COR-L47 (cell line): Measurements from ENCODE around the gene CHPF2.

Source experiments
- DNase-seq: peaks from one replicate; lab custom pipeline; 2025; lab: John Stamatoyannopoulos, UW

The CHPF2 gene

DNA sequence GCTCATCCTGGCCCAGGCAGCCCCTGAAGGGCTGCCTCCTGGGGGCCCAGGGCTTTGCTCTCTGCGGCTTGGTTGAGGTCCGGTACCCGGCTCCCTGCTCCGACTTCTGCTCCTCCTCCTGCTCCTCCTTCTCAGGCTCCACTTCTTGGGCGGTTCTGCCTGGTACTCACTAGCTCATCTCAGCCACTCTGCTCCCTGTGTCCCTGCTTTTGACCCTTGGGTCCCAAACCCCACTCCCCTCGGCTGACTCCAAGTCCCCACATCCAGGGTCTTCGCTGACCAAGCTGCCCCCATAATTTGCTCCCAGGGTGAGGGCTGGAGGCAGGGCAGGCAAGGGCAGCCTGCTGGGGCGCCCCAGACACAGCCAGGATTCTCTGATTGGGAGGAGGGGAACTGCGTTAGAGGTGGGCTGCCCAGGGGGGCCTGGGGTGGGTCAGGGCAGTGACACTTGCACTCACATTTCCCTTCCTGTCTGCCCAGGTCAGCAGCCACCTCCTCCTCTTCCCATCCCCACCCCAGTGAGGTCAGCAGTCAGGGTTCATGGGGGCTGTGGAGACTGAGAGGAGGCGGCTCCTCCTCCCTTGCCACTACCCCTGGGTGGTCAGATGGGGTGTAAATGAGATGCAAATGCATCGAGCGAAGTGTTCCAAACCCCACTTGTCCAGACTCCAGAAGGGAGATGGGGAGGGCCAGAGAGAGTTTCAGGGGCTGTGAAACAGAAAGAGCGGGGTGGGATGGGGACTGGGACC lies 14.0 kb downstream of the CHPF2 start:
- DNase-seq, result no peak

DNA sequence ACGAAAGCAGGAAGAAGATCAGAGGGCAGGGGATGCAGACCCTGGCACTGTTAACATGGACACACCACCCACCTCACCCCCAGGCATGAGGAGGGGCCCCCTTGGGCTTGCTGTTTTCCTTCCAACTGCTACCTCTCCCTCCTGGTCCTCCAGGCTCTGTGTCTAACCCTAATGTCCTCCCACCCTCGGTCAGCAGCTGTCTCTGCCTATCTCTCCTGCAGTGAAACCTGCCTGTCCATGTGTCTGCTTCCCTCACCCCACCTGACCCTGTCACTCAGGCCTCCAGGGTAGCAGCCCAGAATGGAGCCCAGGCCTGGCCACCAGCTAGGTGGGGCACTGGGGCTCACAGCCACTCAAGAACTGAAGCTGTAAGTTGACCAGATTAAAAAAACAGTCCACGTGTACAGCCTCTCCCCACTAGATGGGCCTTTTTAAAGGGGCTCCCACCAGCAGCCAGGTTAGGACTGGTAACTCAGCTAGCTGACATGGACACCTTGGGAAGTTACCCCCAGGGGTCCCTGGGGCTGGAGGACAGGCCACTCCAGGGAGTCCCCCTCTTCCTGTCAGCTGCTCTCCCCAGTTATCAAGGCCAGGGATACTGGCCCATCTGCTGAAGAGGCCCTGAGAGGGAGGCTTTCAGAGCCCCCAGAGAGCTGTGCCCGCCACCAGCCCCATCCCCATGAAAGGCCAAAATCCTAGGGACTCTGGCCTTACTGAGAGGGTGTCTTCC lies 14.7 kb downstream of the CHPF2 start:
- DNase-seq, result no peak

DNA sequence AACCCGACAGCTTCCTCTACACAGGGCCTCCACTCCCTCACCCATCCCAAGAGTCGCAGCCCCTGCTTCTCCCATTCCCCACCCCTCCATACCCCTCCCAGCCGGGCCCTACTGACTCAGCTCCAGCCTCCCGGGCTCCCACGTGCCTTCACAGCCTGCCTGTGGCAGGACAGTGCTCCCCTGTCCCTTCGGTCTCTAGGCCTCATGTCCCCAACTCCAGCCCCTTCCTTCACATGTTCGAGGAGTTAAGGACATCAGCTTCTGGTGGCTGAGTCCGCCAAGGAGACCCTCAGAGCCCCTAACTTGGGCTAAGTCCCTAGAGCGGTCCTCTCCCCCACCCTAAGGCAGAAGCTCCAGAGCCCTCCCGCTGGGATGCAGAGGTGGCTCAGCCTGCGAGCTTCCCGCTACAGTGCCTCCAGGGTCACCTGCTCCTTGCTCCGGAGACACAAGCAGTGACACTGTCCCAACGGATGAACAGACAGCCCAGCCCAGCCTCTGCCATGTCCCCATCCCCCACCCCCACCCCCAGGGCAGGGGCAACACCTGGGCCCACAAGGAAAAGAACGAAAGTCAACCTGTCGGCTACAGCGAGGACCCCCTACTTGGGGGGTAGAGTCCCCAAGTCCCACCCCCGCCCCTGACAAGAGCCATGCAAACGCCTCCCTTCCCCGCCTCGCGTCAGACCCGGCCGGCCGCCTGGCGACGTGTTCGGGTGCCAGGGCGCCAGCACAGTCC lies 15.5 kb downstream of the CHPF2 start:
- DNase-seq, result no peak

DNA sequence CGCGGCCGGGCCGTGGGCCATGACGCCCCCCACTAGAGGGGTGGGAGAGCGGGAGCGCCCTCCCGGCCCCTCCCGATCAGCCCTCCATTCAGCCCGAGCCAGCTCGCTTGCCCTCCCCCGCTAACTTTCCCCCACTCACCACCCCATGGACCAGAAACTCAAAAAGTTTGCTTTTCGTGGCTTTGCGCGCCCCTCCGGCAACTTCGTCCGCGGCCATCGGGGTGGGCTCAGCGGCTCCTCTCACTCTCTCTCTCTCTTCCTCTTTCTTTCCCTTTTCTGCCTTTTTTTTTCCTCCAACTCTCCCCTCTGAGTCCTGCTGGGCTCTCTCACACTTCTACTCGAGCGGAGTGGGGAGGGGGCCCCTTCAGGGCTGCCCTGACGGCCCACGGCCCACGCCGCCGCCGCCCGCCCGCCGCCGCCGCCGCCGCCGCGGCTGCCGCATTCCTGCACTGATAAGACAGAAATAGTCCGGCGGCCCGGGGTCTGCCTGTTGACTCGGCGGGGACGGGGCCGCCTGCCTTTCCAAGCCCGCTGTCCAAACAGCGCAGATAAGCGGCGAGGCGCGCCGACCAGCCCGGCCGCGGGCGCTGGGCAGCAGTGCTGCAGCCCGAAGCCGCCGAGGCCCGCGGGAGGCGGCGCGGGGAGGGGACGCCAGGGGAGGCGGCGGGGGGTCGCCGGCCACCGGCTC lies 16.2 kb downstream of the CHPF2 start, which contains the start of gene SMARCD3:
TSS of gene SMARCD3 (minus strand) at position 349 of the 688 bp plus-strand sequence. CDS start at position 217, 132 bp downstream.
- DNase-seq, result peak; percentile 3

DNA sequence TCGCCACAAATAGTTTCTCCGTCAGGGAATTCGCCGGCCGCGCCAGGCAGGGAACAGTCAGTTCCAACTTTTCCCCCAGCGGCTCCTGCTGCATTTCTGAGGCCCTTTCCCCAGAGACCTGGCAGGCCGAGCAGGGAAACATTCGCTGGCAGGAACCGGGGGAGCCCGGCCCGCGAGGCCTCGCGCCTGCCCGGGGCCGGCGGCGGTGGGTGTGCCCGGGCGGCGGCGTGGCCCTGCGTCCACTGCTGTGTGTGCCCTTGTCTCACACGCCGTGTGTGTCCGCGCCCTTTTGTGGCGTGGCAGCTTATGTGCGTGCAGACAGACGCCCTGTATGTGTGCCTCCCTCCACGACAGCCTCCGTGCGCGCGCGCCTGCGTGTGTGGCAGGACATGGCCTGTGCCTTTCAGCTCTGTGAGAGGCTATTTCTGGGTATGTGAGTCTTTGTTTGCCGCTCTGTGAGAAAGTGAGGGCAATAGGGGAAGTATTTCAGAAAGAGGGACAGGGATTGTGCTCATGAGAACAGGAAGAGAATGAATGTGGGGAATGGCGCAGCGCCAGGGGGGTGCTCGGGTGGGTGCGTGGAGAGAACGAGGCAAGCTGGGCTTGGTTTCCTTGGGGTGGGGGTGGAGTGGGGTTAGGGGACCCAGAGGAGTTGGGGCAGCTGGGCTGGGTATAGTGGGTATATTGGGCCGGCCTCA lies 16.9 kb downstream of the CHPF2 start:
- no peak for DNase-seq

DNA sequence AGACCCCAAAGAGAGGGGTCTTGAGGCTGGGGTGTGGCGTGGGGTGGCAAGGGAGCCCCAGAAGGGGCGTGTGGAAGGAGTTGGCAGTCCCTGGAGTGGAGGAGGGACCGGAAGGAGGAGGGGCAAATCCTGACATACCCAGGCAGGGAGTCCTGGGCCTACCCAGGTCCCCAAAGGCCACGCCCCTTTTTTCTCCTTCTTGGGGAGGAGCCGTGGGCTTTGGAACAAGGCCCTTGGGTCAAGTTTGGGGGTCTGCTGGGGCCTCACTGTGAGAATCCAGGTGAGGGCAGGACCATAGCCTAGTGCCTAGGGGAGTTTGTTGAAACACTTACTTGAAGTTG lies 17.4 kb downstream of the CHPF2 start:
- DNase-seq, result no peak

DNA sequence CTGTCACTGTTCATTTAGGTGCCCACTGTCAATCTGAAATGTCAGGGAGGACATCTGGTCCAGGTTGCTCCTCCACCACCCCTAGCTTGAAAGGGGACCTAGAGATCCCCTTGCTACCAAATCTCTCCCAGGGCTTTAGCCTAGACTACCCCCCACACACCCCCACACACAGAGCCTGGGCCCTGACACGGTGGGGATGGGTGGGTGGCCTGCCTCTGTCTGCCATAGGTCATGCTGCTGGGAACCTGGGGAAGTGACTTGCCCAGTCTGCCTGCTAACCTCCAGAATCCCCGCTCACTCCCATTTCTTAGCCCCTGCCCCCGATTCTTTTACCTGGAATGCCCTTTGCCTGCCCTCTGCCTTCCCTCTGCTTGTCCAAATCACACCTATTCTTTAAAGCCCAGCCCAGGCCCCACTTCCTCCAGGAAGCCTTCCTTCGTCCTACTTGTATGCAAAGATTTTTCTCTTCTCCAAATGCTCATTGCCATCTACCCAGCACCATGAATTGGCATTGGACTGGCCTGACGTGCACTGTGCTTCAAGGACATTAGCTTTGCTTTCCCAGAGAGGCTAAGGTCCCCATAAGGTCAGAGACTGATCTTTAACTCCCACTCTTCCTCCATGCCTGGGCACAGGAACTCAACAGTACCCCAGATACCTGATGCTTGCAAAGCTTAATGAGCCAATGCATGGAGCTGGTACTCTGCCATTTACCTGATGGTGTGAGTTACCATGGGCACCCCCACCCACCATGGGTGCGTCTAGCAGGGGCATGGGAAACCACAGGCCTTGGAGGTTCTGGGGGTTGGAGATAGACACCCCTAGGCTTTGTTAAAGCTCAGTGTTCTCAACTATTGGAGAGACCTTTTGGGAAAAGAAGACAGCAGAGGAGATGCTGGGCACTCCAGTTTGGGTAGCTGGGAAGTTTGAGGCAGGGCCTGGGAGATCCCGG lies 18.2 kb downstream of the CHPF2 start:
- no peak for DNase-seq

DNA sequence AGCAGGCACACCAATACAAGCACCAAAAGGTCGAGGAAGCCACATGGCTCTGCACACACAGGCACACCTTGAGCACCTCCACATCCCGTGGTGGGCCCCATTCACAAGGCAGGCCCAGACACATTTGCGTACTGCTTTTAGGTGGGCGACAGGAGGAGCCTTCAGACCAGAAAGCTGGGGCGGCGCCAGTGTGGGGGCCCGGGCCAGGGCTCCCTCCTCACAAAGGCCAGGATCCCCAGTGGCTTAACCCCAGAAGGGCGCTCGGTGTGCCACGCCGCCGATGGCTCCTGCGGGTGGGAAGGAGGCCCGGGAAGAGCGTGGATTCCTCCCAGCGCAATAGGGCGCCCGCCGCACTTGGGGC lies 19.0 kb downstream of the CHPF2 start:
- DNase-seq, result no peak

DNA sequence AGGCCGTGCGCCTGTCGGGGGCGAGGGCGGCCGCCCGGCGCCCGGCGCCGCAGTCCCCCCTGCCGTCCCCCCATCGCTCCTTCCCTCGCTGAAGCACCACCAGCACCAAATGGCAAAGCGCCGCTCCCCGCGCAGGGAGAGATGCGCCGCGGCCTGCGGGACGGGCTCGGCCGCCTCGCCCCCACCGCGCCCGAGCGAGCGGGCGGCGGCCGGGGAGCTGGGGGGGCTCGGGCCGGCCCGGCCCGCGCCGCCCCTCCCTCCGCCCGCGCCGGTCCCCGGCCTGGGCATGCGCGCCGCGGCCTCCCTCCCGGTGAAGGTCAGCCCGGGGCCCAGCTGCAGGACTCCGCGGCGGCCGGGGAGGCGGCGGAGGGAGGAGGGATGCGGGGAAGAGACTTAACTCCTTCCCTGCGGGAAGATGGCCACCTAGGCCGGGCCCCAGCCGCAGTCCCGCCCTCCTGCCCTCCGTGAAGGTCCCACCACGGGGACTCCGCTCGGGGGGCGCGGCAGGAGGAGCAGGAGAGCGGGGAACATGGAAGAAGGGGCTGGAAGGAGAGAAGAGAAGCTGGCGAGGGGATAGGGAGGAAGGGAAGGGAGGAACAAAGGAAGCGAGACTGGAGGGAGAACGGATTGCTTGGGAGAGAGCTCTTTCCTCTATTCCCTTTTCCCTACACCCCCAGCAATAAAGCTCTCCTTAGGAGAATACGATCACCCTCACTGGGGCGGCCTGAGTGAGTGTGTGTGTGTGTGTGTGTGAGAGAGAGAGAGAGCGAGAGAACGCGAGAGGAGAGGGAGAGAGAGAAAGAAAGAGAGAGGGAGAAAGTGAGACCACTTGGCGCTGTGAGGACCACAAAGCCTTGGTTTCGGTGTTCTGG lies 19.6 kb downstream of the CHPF2 start:
- DNase-seq, result peak; percentile 66

DNA sequence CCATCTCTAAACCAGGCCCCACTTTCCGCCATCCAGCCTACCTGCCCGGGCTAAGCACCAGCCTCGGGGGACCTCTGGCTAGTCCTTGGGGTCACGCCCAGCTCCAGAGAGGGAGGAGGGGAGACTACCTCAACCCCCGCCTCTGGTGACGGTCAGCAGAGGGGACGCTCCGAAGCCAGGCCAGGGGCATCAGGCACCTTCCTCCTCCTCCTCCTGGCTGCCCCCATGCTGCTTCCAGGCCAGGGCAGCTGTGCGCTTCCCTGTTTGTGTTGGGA lies 20.2 kb downstream of the CHPF2 start:
- DNase-seq, result no peak

DNA sequence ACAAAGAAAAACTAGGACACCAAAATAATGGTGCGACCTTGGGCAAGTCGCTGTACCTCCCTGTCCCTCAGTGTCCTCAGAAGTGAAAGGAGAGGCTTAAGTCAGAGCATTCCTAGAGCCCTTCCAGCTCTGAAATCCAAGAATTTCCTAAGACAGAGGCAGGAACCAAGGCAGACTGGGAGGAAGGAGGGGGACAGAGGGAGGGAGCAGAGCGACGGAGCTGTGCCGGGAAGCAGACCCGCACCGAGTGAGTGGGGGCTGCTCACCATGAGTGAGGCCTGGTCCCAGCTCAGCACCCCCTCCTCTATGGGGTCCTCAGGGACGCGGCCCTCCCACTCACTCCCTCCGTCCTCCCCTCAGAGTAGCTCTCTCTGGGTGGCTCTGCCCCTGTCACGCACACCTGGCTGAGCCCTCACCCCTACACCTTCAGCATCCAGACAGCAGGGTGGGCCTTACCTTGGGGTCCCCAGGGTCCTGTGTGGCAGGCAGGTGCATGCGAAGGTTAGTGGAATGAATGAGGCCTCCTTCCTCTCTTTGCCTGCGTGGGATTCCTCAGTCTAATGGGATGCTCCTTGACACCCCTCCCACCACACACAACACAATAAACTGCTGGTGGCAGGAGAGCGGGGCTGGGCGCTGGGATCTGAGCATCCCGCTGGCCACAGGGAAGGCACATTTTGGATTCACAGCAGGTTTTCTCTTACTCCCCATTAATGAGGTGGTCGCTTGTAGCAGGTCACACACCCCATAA lies 20.9 kb downstream of the CHPF2 start:
- no peak for DNase-seq

DNA sequence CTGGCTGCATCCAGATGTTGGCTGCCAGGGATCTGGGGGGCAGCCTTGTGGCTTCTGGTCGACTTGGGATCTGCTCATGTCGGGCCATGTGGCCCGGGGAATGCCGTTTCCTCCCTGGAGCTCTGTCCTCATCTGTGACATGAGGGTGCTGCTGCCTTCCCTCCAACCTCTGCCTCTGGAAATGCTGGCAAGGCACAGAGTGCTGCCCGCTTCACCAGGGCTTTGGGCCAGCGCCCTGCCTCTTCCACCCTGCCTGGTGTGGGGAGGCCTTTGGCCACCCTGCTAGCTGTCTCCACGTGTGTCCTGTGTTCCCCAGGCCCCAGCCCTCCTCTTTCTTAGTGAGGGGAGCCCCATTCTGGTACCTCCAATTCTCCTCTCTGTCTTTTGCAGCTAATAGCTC lies 22.0 kb downstream of the CHPF2 start:
- DNase-seq, result no peak

DNA sequence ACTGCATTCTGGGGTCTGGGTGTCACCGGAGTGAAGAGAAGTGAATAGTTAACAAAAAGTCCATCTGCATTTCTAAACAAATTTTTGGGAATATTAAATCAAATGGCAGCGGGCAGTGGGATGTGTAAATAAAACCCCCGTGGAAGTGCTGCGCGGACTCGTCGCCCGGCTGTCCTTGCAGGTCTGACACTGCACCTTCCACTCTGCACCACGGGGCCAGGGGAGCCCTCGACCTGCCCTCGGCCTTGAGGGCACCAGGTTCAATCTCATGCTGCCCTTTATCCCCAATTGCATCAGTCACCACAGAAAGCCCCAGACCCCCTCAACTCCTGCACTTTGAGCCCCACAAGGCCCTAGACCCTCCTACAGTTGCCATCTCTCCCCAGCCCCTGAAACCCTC lies 22.6 kb downstream of the CHPF2 start:
- no peak for DNase-seq

DNA sequence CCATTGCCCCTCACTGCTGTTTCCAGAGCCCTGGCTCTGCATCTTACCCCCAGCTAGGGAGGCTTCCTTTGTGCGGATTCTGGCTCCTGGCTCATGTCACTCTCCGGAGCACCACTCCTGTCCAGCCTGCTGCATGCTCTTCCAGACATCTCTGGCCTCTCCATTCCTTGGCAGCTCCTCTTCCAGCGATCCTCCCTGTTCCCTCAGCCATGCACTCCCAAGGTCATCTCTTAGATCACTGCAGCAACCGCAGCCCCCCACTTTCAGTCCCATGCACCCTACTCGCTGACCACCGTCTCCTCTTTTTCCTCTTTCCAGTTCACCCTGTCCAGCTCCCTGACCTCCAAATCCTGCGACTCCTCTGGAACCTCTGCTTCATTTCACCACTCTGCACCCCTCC lies 23.1 kb downstream of the CHPF2 start:
- no peak for DNase-seq

DNA sequence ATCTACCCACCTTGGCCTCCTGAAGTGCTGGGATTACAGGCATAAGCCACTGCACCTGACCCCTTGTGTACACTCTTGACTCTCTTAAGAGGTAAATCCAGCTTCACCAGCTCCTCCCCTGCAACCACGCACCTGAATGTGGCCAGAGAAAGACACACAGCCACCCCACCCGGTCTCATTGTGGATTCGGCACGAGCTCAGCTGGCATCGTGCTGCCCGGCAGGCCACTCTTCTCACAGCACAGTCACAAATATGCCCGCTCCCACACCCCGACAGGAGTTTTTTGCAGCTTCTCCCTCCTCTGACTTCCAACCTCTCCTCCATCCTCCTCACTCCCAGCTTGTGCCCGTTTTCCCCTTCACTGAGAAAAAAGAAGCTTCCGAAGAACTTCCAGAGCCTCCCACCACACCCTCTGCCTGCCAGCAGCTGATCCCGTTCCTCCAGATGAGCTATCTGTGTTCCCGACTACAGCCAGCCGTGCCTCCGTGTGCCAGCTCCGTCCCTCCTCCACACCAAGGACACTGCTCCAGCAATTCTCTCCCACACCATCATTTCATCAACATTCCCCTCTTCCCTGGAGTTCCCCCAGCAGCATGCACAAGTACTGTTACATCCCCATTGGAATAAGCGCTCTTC lies 24.2 kb downstream of the CHPF2 start:
- DNase-seq, result no peak

DNA sequence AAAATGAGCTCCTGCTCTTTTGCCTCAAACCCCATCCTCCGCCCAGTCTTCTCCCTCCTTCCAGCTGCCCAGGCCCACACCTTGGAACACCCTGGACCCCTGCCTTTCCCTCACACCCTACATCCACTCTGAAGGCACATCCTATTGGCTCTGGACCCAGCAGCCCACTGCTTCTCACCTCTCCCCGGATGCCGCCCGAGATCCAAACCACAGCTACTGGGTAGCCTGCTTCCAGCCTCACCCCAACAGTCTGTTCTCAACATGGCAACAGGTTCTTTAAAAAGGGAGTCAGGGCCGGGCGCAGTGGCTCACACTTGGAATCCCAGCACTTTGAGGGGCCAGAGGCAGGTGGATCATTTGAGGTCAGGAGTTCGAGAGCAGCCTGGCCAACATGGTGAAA lies 25.7 kb downstream of the CHPF2 start:
- no peak for DNase-seq

DNA sequence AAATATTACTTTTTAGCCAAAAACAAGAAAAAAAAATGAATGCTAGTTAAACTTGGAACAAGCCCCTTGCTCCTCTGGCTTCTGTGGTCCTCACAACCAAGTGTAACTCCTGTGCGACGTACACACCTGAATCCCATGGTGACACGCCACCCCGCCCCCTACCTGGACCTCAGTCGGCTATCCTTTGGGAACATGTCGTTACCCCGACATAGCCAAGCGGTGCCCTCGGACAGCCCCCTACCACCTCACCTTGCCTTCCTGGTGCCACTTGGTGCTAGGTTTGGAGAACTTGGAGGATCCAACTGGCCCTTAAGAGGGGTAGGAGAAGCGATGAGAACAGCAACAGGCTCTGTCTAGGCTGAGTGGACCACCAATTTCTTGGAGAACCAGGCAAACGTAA lies 28.2 kb downstream of the CHPF2 start:
- DNase-seq, result no peak

DNA sequence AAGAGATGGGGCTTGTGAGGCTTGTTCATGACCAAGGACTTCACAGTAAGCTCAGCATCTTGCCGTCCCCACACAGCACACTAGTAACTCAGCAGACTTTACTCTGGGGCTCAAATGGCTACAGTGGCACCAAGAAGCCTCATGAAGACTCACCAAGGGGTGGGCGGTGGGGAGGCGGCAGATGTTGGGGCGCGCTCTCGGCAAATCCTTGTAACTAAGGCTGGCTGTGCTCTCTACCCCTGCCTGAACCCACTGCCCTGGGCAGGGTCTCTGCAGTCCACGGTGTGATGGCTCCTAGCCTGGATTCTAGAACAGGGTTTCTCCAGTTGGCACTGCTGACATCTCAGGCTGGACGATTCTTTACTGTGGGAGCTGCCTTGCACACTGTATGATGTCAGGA lies 28.6 kb downstream of the CHPF2 start:
- DNase-seq, result no peak

DNA sequence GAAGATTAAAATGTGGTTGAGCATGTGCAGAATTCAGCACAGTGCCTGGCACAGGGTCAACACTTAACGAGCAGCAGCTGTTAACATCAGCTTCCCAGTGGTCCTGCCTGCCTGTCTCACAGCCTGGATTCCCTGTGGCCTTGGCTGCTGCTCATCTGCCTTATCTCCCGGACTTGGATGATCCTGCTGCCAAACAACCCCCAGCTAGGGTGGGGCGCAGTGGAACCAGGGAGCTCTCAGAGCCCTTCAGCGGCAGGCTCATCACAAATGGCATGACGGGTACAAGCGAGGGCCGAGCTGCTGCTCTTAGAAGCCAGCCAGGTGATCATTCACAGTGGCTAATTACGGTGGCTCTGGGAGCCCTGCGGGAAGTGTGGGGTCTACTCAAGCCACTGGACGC lies 29.2 kb downstream of the CHPF2 start:
- peak; percentile 13 for DNase-seq
